ENCODE measurements around the gene CAMKMT. TPM values are rescaled to one million over a fixed set of nuclear protein-coding genes. Genes with fewer than 3 reads are reported as not detected.

Gene CAMKMT
- total RNA-seq, 1 experiment from 2014 or later = 17.4 TPM

GRCh38 chr2:44731505-44731904, 369.8 kb downstream of the CAMKMT start:
- Mint-ChIP-seq H3K27me3 (ENCODE audit: low read depth) (no peaks in the 10 kb centered on the region), H3K36me3 (ENCODE audit: insufficient read depth in 1 of 3, low read depth in 3 of 3) (peaks cover 3 to 12% (median 5%) of the 10 kb centered on the region in 3 experiments), H3K27ac (no peak overlapping the region), H3K9me3 (peaks cover 8% of the 10 kb centered on the region in 2 experiments), H3K4me1 (peaks cover 2 to 4% of the 10 kb centered on the region in 2 experiments; a peak in 3 of 4 replicates), H3K4me3 (no peak overlapping the region)
- H3K4ac ChIP-seq (ENCODE audit: low read depth, low read length) = no peak overlapping the region
- no peaks in the 10 kb centered on the region for H3K23me2 ChIP-seq (ENCODE audit: insufficient read length, low read depth, low read length, poor library complexity, severe bottlenecking)
- no peak overlapping the region for H2BK12ac ChIP-seq (ENCODE audit: insufficient read length, low read depth, low read length)
- H2BK20ac ChIP-seq (ENCODE audit: low read depth, low read length, poor library complexity, severe bottlenecking) = no peak overlapping the region
- H3K4me1 ChIP-seq (ENCODE audit: insufficient read depth, low read length) = no peaks in the 10 kb centered on the region
- no peak overlapping the region for H3K27ac ChIP-seq (ENCODE audit: insufficient read length, low read depth, low read length)
- no peak overlapping the region for H3K18ac ChIP-seq (ENCODE audit: insufficient read length, low read depth, low read length)
- H2BK5ac ChIP-seq (ENCODE audit: insufficient read length, low read length) = no peak overlapping the region
- no peak overlapping the region for H3K23ac ChIP-seq (ENCODE audit: insufficient read length, low read depth, low read length)
- no peak overlapping the region for H2BK15ac ChIP-seq (ENCODE audit: low read depth, low read length)
- no peaks in the 10 kb centered on the region for H4K20me1 ChIP-seq (ENCODE audit: control insufficient read depth, insufficient read depth, insufficient read length)
- H4K91ac ChIP-seq (ENCODE audit: insufficient read length, low read depth, low read length) = no peak overlapping the region
- TF ChIP-seq CTCF (conservative IDR thresholded peaks at IDR 0.05) = no peak
- H3K4me2 ChIP-seq (ENCODE audit: insufficient read depth, insufficient read length, low read length) = no peak overlapping the region
- H3K9me3 ChIP-seq (ENCODE audit: control insufficient read depth, low read depth, low read length) = no peaks in the 10 kb centered on the region
- H3K9ac ChIP-seq (ENCODE audit: extremely low read depth, insufficient read length, low read length) = no peak overlapping the region
- no peaks in the 10 kb centered on the region for H3K27me3 ChIP-seq (ENCODE audit: insufficient read depth, low read length)
- peaks cover under 1% of the 10 kb centered on the region for H3K79me1 ChIP-seq (ENCODE audit: insufficient read depth, low read depth, low read length, poor library complexity, severe bottlenecking)
- no peak for DNase-seq
- no peak overlapping the region for H3K56ac ChIP-seq (ENCODE audit: insufficient read length, low read depth, low read length)
- no peak overlapping the region for H2BK120ac ChIP-seq (ENCODE audit: low read depth, low read length, poor library complexity, severe bottlenecking)
- H2AFZ ChIP-seq (ENCODE audit: low read length) = no peak overlapping the region
- WGBS (ENCODE audit: extremely low coverage, insufficient read length, low lambda C conversion rate) = no CpG with 5 or more reads among the region's 1 CpG
- H4K8ac ChIP-seq (replicated peaks; ENCODE audit: insufficient read length, low read depth, low read length) = no peak overlapping the region
- H4K5ac ChIP-seq (ENCODE audit: insufficient read length, low read depth, low read length) = no peak overlapping the region
- no peaks in the 10 kb centered on the region for H3K79me2 ChIP-seq (ENCODE audit: insufficient read depth, low read length)
- H3T11ph ChIP-seq (ENCODE audit: low read length) = no peak overlapping the region
- no peak overlapping the region for H3K14ac ChIP-seq (ENCODE audit: insufficient read depth, low read length)
- H2AK5ac ChIP-seq (ENCODE audit: insufficient read length, low read length) = no peak overlapping the region

All from H9 (cell line).